PFSK-1 (cell line): Measurements from ENCODE around the gene MPC1.

Experiments
- FOXP2 ChIP-seq: optimal IDR thresholded peaks from 2 replicates; pipeline ENCODE3; 2011; ENCODE audit warnings: borderline replicate concordance, control low read depth, inconsistent platforms; ENCODE audit not compliant: insufficient read depth; ENCODE audit errors: extremely low read length, extremely low read depth
- POLR2AphosphoS5 ChIP-seq: IDR thresholded peaks from 2 replicates; pipeline ENCODE4 v1.6.1; 2012; ENCODE audit warnings: low read depth, mild to moderate bottlenecking, control low read depth, low read length, moderate library complexity
- REST ChIP-seq, 2 experiments: IDR thresholded peaks; 2 replicates each; pipeline versions ENCODE4 v1.6.1 to v1.8.0; 2011 to 2012; ENCODE audit warnings: low read depth in 2 of 2, low read length in 2 of 2, control low read depth in 1 of 2, inconsistent platforms in 1 of 2, mild to moderate bottlenecking in 1 of 2, moderate library complexity in 1 of 2; ENCODE audit not compliant: insufficient read depth in 1 of 2
- SIN3A ChIP-seq: IDR thresholded peaks from 2 replicates; pipeline ENCODE4 v1.6.1; 2012; ENCODE audit warnings: mild to moderate bottlenecking, low read length, moderate library complexity, borderline replicate concordance; ENCODE audit not compliant: insufficient read depth
- TAF1 ChIP-seq: IDR thresholded peaks from 2 replicates; pipeline ENCODE4 v1.6.1; 2012; ENCODE audit warnings: low read length, control low read depth, borderline replicate concordance; ENCODE audit not compliant: insufficient read depth

Gene MPC1

GRCh38 chr6:166412911-166413384 lies 30.2 kb upstream of the MPC1 start:
- TF ChIP-seq POLR2AphosphoS5 (no peak), FOXP2 (no peak), REST (IDR thresholded peaks at IDR 0.05; ENCODE audit: insufficient read depth in 1 of 2, low read depth in 2 of 2, low read length in 2 of 2) (no peak), SIN3A (no peak)

GRCh38 chr6:166412156-166412910 lies 29.6 kb upstream of the MPC1 start:
- no peak for TF ChIP-seq POLR2AphosphoS5
- no peak for TF ChIP-seq SIN3A
- no peak for TF ChIP-seq FOXP2
- no peak for TF ChIP-seq REST (IDR thresholded peaks at IDR 0.05; ENCODE audit: insufficient read depth in 1 of 2, low read depth in 2 of 2, low read length in 2 of 2)
- no peak for TF ChIP-seq TAF1

- TF ChIP-seq SIN3A = no peak
- no peak for TF ChIP-seq TAF1
- TF ChIP-seq FOXP2 = no peak
- TF ChIP-seq REST (IDR thresholded peaks at IDR 0.05; ENCODE audit: insufficient read depth in 1 of 2, low read depth in 2 of 2, low read length in 2 of 2) = no peak
- no peak for TF ChIP-seq POLR2AphosphoS5
Measured at GRCh38 chr6:166411721-166412151, 29.0 kb upstream of the MPC1 start.

GRCh38 chr6:166411271-166411670 lies 28.5 kb upstream of the MPC1 start:
- TF ChIP-seq FOXP2 = no peak

GRCh38 chr6:166410426-166410935 lies 27.7 kb upstream of the MPC1 start:
- TF ChIP-seq POLR2AphosphoS5 (no peak), SIN3A (no peak)

GRCh38 chr6:166408936-166409755 lies 26.4 kb upstream of the MPC1 start:
- TF ChIP-seq REST (IDR thresholded peaks at IDR 0.05; ENCODE audit: insufficient read depth in 1 of 2, low read depth in 2 of 2, low read length in 2 of 2) = no peak
- no peak for TF ChIP-seq FOXP2
- no peak for TF ChIP-seq SIN3A
- TF ChIP-seq POLR2AphosphoS5 = no peak
- no peak for TF ChIP-seq TAF1
